HepG2 (cell line): ENCODE measurements around the gene ADAMTS16. TPM values are rescaled to one million over a fixed set of nuclear protein-coding genes. Genes with fewer than 3 reads are reported as not detected.

Source experiments
- ATAC-seq: fragments of 200-7000 bp; cut with Tn5 transposase; 3 replicates; pipeline ENCODE4 v1.9.1; 2020; ENCODE audit warnings: mild to moderate bottlenecking, moderate library complexity
- BruUV-seq: library from RNA; stranded (reverse); fragments of 400-500 nt; replicated peaks from 2 replicates; lab custom pipeline; 2021; lab: Mats Ljungman, UMichigan
- CTCF ChIA-PET: fragments of 300-600 bp; formaldehyde crosslinking; extraction: SDS; loops from one replicate; lab custom pipeline; 2021; ENCODE audit warnings: low total read pairs, inconsistent platforms, low intra/inter-chr PET ratio; lab: Yijun Ruan, JAX
- POLR2A ChIA-PET: fragments of 350-600 bp; sonication (Branson Sonifier 250); formaldehyde crosslinking; loops from one replicate; lab custom pipeline; 2020; ENCODE audit warnings: antibody characterized with exemption, inconsistent platforms; lab: Yijun Ruan, JAX
- DNase-seq: peaks from one replicate; pipeline ENCODE4 v3.0.0-alpha.2; 2015; ENCODE audit warnings: low spot score
- FAIRE-seq: peaks from 3 replicates; lab custom pipeline; 2011; peaks lifted over from hg19 to GRCh38; lab: Jason Lieb, UNC
- H2AFZ ChIP-seq: one replicate; pipeline ENCODE4 v1.6.1; 2011; ENCODE audit warnings: low read length, inconsistent platforms
- H3K27ac ChIP-seq: fragments of 300-600 bp; 3 replicates; pipeline ENCODE4 v1.8.0; 2011; ENCODE audit warnings: mixed run types, mild to moderate bottlenecking, mixed read lengths, low read length, inconsistent platforms; ENCODE audit not compliant: insufficient read depth; ENCODE audit errors: extremely low read length
- H3K27me3 ChIP-seq, 2 experiments: fragments of 200-600 bp in 1 of 2; 2 replicates in 1 of 2; 3 replicates in 1 of 2; pipeline versions ENCODE4 v1.6.0 to v1.8.0; 2011; ENCODE audit warnings: low read length in 2 of 2, mild to moderate bottlenecking in 2 of 2, moderate library complexity in 2 of 2, inconsistent platforms in 1 of 2; ENCODE audit not compliant: insufficient read depth in 2 of 2, control insufficient read depth in 1 of 2
- H3K36me3 ChIP-seq, 2 experiments: fragments of 200-600 bp in 1 of 2; replicated peaks in 1 of 2; 2 replicates in 1 of 2; 3 replicates in 1 of 2; pipeline versions ENCODE4 v1.5.1 to v1.8.0; 2011; ENCODE audit warnings: low read length in 2 of 2, inconsistent platforms in 1 of 2; ENCODE audit not compliant: insufficient read depth in 2 of 2, control insufficient read depth in 1 of 2
- H3K4me1 ChIP-seq: 2 replicates; pipeline ENCODE4 v1.5.1; 2012; ENCODE audit warnings: low read length, inconsistent platforms; ENCODE audit not compliant: insufficient read depth
- H3K4me2 ChIP-seq: 2 replicates; pipeline ENCODE4 v1.6.0; 2011; ENCODE audit warnings: low read depth, low read length, inconsistent platforms
- H3K4me3 ChIP-seq, 3 experiments: fragments of 200-600 bp in 1 of 3; sonication (generic), shearing (Covaris generic) in 1 of 3; replicated peaks in 1 of 3; 2 replicates each; pipeline ENCODE4 v1.5.1; 2011 to 2016; ENCODE audit warnings: low read length in 3 of 3, inconsistent platforms in 2 of 3, low read depth in 2 of 3, mild to moderate bottlenecking in 2 of 3, control low read depth in 1 of 3, mixed read lengths in 1 of 3; ENCODE audit not compliant: insufficient read depth in 1 of 3
- H3K79me2 ChIP-seq: one replicate; pipeline ENCODE4 v1.6.1; 2011; ENCODE audit warnings: low read length, inconsistent platforms; ENCODE audit not compliant: insufficient read depth
- H3K9ac ChIP-seq: 2 replicates; pipeline ENCODE4 v1.6.0; 2011; ENCODE audit warnings: mild to moderate bottlenecking, low read depth, low read length, inconsistent platforms; ENCODE audit not compliant: insufficient read depth
- H3K9me3 ChIP-seq: 2 replicates; pipeline ENCODE4 v1.5.1; 2012; ENCODE audit warnings: mild to moderate bottlenecking, low read length
- H4K20me1 ChIP-seq: 2 replicates; pipeline ENCODE4 v1.6.0; 2011; ENCODE audit warnings: inconsistent platforms, mild to moderate bottlenecking, low read length, moderate library complexity; ENCODE audit not compliant: insufficient read depth
- FOXC1 ChIP-seq: sonication (generic); formaldehyde crosslinking; IDR thresholded peaks from 2 replicates; pipeline ENCODE4 v1.8.0; 2022; ENCODE audit warnings: mild to moderate bottlenecking, missing genetic modification reagents, borderline replicate concordance
- GABPA ChIP-seq, 2 experiments: IDR thresholded peaks; 2 replicates each; pipeline ENCODE4 v1.6.1; 2011 to 2016; ENCODE audit warnings: low read depth in 2 of 2, low read length in 1 of 2, missing biosample characterization in 1 of 2, missing genetic modification characterization in 1 of 2
- PTBP1 ChIP-seq: fragments of 200-400 bp; formaldehyde crosslinking; IDR thresholded peaks from 2 replicates; pipeline ENCODE4 v1.6.1; 2018; ENCODE audit warnings: low read length, low read depth; ENCODE audit not compliant: poor library complexity, severe bottlenecking
- SMYD3 ChIP-seq: sonication (generic); formaldehyde crosslinking; IDR thresholded peaks from 2 replicates; pipeline ENCODE4 v1.8.1; 2023; ENCODE audit warnings: mild to moderate bottlenecking, missing genetic modification reagents
- ZNF230 ChIP-seq: sonication (generic); formaldehyde crosslinking; IDR thresholded peaks from 2 replicates; pipeline ENCODE4 v1.4.0; 2020; ENCODE audit warnings: mild to moderate bottlenecking, missing genetic modification reagents
- ZNF34 ChIP-seq: sonication (generic); formaldehyde crosslinking; IDR thresholded peaks from 2 replicates; pipeline ENCODE4 v1.4.0; 2020; ENCODE audit warnings: mild to moderate bottlenecking, missing genetic modification reagents, borderline replicate concordance
- ZNF780A ChIP-seq: sonication (generic); formaldehyde crosslinking; IDR thresholded peaks from 2 replicates; pipeline ENCODE4 v1.8.0; 2022; ENCODE audit warnings: mild to moderate bottlenecking, missing genetic modification reagents, moderate library complexity
- WGBS: methylation state at CpG from one replicate; pipeline ENCODE4 v1.1.6; 2017; ENCODE audit warnings: low lambda C conversion rate; 5-methylcytosine and 5-hydroxymethylcytosine counted together
- in situ Hi-C: cut with HindIII; loops from 2 replicates; pipeline ENCODE4 v1.10.0; 2017; ENCODE audit warnings: low pct_unique_long_range_greater_than_20kb; ENCODE audit not compliant: extremely low pct_ligation_motif_present
- intact Hi-C: fragments of 100-400 bp; cut with micrococcal nuclease; formaldehyde crosslinking; loops from one replicate; pipeline ENCODE4 v1.10.0; 2022; ENCODE audit not compliant: unreplicated experiment
- polyA plus RNA-seq, 8 experiments: library from polyadenylated mRNA; depleted of rRNA in 3 of 8; stranded (reverse) in 7 of 8; unstranded in 1 of 8; fragments of >200 nt; fragmentation: Illumina TruSeq in 4 of 8; extraction: Trizol in 4 of 8; gene quantifications; 2 replicates each; pipeline versions ENCODE4 v1.2.1 to v1.2.3, GENCODE V29; 2011 to 2016; ENCODE audit warnings: low read depth in 4 of 8, missing spikeins in 1 of 8, mixed read lengths in 1 of 8; ENCODE audit not compliant: insufficient read depth in 1 of 8
- total RNA-seq, 5 experiments: library from RNA; depleted of rRNA; stranded (reverse); fragments of >200 nt; fragmentation: Illumina TruSeq; extraction: Trizol; gene quantifications; 2 replicates each; pipeline ENCODE4 v1.2.3, GENCODE V29; 2016; ENCODE audit warnings: low read depth in 1 of 5
- TF ChIP-seq, protein P1 (sequence below): sonication (generic); formaldehyde crosslinking; IDR thresholded peaks from 2 replicates; pipeline ENCODE4 v1.5.1; 2020; ENCODE audit warnings: missing genetic modification reagents, mild to moderate bottlenecking, borderline replicate concordance
- TF ChIP-seq, protein P2 (sequence below): IDR thresholded peaks from 2 replicates; pipeline ENCODE4 v1.6.1; 2012; ENCODE audit warnings: low read length, improper control_type of control experiment
- TF ChIP-seq, protein P3 (sequence below): sonication (generic); formaldehyde crosslinking; IDR thresholded peaks from 2 replicates; pipeline ENCODE4 v1.4.0; 2020; ENCODE audit warnings: mild to moderate bottlenecking, low read depth, missing genetic modification reagents

Gene ADAMTS16
- total and polyA plus RNA-seq, 2 of the 13 experiments (the other 11 are each of a cell fraction or from before 2014, with no cell fraction given), result 0.02 to 0.03 TPM

DNA sequence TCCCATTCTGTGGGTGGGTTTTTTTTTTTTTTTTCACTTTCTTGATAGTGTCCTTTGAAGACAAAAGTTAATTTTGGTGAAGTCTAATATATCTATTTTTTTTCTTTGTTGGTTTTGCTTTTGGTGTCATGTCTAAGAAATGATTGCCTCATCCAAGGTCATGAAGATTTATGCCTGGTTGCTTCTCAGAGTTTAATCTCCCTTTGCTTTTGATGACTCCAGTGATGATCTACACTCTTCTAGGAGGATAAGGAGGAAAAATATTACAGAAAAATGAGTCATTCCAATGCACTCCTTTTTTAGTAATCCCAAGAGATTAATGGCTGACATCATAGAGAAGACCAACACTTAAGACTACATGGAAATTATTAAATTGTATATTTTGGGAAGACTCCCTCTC, 202.7 kb downstream of the ADAMTS16 start:
- Histone ChIP-seq H3K27ac (no peak overlapping the region), H3K36me3 (no peaks in the 10 kb centered on the region), H3K27me3 (no peaks in the 10 kb centered on the region), H3K79me2 (no peaks in the 10 kb centered on the region)
- ATAC-seq (no peak), FAIRE-seq (no peak)
- no TSS peak for BruUV-seq
- in situ Hi-C loops, result no loop called here
- TF ChIP-seq FOXC1 (no peak), PTBP1 (no peak)
- TF ChIP-seq, all 625 proteins: peak for 0
- POLR2A ChIA-PET, result no interaction called here
- Histone ChIP-seq H4K20me1 (no peaks in the 10 kb centered on the region), H3K9me3 (no peaks in the 10 kb centered on the region), H3K4me1 (peaks cover 11% of the 10 kb centered on the region), H2AFZ (no peak overlapping the region), H3K9ac (no peak overlapping the region), H3K4me3 (no peak overlapping the region), H3K4me2 (no peak overlapping the region)
- no peak for DNase-seq
- intact Hi-C loops, result no loop called here
- CTCF ChIA-PET, result no interaction called here

DNA sequence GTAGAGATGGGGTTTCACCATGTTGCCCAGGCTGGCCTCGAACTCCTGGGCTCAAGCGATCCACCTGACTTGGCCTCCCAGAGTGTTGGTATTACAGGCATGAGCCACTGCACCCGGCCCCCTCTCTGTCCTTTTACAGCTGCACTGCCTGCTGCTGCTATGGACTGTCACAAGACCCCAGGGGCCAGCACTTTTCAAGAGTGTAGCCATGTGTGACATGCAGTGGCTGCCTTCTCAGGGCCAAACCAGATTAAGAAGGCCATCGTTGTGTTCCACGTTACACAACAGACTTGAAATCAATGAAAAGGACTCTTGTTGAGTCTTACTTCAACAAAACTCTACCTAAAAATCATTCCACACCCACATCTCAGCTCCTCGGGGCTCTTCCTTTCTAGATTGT, 203.4 kb downstream of the ADAMTS16 start:
- H3K27me3 ChIP-seq, result no peaks in the 10 kb centered on the region
- H2AFZ ChIP-seq, result no peak overlapping the region
- 93% methylated on average over 6 of the region's 6 CpGs for WGBS
- H3K27ac ChIP-seq, result no peak overlapping the region
- H3K9me3 ChIP-seq, result no peaks in the 10 kb centered on the region
- DNase-seq (no peak), FAIRE-seq (no peak), ATAC-seq (no peak)
- H3K4me2 ChIP-seq, result no peak overlapping the region
- H3K79me2 ChIP-seq, result no peaks in the 10 kb centered on the region
- CTCF ChIA-PET, result no interaction called here
- H3K9ac ChIP-seq, result no peak overlapping the region
- no peaks in the 10 kb centered on the region for H3K36me3 ChIP-seq
- no peak overlapping the region for H3K4me3 ChIP-seq
- no TSS peak for BruUV-seq
- POLR2A ChIA-PET, result no interaction called here
- in situ Hi-C loops (no loop called here), intact Hi-C loops (no loop called here)
- no peaks in the 10 kb centered on the region for H4K20me1 ChIP-seq
- H3K4me1 ChIP-seq, result peaks cover 13% of the 10 kb centered on the region
- TF ChIP-seq, protein P1, sequence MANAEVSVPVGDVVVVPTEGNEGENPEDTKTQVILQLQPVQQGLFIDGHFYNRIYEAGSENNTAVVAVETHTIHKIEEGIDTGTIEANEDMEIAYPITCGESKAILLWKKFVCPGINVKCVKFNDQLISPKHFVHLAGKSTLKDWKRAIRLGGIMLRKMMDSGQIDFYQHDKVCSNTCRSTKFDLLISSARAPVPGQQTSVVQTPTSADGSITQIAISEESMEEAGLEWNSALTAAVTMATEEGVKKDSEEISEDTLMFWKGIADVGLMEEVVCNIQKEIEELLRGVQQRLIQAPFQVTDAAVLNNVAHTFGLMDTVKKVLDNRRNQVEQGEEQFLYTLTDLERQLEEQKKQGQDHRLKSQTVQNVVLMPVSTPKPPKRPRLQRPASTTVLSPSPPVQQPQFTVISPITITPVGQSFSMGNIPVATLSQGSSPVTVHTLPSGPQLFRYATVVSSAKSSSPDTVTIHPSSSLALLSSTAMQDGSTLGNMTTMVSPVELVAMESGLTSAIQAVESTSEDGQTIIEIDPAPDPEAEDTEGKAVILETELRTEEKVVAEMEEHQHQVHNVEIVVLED (CRISPR knock-in tag), result no peak
- TF ChIP-seq ZNF780A (CRISPR knock-in tag) (no peak), ZNF34 (no peak), ZNF230 (CRISPR knock-in tag) (no peak), GABPA (IDR thresholded peaks at IDR 0.05; ENCODE audit: low read depth, low read length) (no peak), GABPA (CRISPR knock-in tag; IDR thresholded peaks at IDR 0.05; ENCODE audit: low read depth) (no peak), SMYD3 (CRISPR knock-in tag) (no peak)
- TF ChIP-seq, protein P2, sequence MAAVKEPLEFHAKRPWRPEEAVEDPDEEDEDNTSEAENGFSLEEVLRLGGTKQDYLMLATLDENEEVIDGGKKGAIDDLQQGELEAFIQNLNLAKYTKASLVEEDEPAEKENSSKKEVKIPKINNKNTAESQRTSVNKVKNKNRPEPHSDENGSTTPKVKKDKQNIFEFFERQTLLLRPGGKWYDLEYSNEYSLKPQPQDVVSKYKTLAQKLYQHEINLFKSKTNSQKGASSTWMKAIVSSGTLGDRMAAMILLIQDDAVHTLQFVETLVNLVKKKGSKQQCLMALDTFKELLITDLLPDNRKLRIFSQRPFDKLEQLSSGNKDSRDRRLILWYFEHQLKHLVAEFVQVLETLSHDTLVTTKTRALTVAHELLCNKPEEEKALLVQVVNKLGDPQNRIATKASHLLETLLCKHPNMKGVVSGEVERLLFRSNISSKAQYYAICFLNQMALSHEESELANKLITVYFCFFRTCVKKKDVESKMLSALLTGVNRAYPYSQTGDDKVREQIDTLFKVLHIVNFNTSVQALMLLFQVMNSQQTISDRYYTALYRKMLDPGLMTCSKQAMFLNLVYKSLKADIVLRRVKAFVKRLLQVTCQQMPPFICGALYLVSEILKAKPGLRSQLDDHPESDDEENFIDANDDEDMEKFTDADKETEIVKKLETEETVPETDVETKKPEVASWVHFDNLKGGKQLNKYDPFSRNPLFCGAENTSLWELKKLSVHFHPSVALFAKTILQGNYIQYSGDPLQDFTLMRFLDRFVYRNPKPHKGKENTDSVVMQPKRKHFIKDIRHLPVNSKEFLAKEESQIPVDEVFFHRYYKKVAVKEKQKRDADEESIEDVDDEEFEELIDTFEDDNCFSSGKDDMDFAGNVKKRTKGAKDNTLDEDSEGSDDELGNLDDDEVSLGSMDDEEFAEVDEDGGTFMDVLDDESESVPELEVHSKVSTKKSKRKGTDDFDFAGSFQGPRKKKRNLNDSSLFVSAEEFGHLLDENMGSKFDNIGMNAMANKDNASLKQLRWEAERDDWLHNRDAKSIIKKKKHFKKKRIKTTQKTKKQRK, result no peak
- TF ChIP-seq, protein P3, sequence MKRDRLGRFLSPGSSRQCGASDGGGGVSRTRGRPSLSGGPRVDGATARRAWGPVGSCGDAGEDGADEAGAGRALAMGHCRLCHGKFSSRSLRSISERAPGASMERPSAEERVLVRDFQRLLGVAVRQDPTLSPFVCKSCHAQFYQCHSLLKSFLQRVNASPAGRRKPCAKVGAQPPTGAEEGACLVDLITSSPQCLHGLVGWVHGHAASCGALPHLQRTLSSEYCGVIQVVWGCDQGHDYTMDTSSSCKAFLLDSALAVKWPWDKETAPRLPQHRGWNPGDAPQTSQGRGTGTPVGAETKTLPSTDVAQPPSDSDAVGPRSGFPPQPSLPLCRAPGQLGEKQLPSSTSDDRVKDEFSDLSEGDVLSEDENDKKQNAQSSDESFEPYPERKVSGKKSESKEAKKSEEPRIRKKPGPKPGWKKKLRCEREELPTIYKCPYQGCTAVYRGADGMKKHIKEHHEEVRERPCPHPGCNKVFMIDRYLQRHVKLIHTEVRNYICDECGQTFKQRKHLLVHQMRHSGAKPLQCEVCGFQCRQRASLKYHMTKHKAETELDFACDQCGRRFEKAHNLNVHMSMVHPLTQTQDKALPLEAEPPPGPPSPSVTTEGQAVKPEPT (CRISPR knock-in tag), result no peak
